Activated T-cell treated with anti-CD3 and anti-CD28 coated beads, Interleukin-2, amount 50 U/mL, for 72 hours (primary cell): ENCODE results near the gene ANKRD44. TPM values are rescaled to one million over a fixed set of nuclear protein-coding genes. Genes with fewer than 3 reads are reported as not detected.

Experiments
- ATAC-seq, 2 donors: fragments of 150-1000 bp; cut with Tn5 transposase; replicated peaks in 1 of 2; 2 replicates each; pipeline ENCODE4 v1.10.0; 2021; ENCODE audit warnings: moderate library complexity in 2 of 2, mild to moderate bottlenecking in 1 of 2
- DNase-seq, 2 donors: peaks; one replicate each; pipeline ENCODE4 v3.0.0; 2021 to 2022; ENCODE audit warnings: mixed read lengths in 1 of 2
- H3K27ac Mint-ChIP-seq: one replicate; pipeline ENCODE4 v1.8.0; 2022; ENCODE audit warnings: mild to moderate bottlenecking, moderate library complexity, mixed read lengths
- H3K27me3 Mint-ChIP-seq: one replicate; pipeline ENCODE4 v1.8.0; 2022; ENCODE audit warnings: low read depth, mixed read lengths
- H3K36me3 Mint-ChIP-seq, 2 donors: one replicate each; pipeline ENCODE4 v1.8.0; 2022; ENCODE audit warnings: mixed read lengths in 2 of 2, mild to moderate bottlenecking in 1 of 2; ENCODE audit not compliant: insufficient read depth in 2 of 2
- H3K4me1 Mint-ChIP-seq: one replicate; pipeline ENCODE4 v1.8.0; 2022; ENCODE audit warnings: low read depth, mixed read lengths
- H3K4me3 Mint-ChIP-seq, 2 donors: one replicate each; pipeline ENCODE4 v1.8.0; 2022; ENCODE audit warnings: mild to moderate bottlenecking in 2 of 2, mixed read lengths in 2 of 2, moderate library complexity in 2 of 2
- H3K9me3 Mint-ChIP-seq, 2 donors: one replicate each; pipeline ENCODE4 v1.8.0; 2022; ENCODE audit warnings: mixed read lengths in 2 of 2
- total RNA-seq, 2 donors: library from RNA; stranded (reverse); gene quantifications; one replicate each; pipeline ENCODE4 v1.2.3, GENCODE V29; 2022

The ANKRD44 gene
- total RNA-seq, 2 donors from 2014 or later, result 114 to 141 TPM

GRCh38 chr2:197101519-197101918, 209.1 kb downstream of the ANKRD44 start:
- peaks cover 7 to 19% of the 10 kb centered on the region in 2 donors for H3K36me3 Mint-ChIP-seq

DNA sequence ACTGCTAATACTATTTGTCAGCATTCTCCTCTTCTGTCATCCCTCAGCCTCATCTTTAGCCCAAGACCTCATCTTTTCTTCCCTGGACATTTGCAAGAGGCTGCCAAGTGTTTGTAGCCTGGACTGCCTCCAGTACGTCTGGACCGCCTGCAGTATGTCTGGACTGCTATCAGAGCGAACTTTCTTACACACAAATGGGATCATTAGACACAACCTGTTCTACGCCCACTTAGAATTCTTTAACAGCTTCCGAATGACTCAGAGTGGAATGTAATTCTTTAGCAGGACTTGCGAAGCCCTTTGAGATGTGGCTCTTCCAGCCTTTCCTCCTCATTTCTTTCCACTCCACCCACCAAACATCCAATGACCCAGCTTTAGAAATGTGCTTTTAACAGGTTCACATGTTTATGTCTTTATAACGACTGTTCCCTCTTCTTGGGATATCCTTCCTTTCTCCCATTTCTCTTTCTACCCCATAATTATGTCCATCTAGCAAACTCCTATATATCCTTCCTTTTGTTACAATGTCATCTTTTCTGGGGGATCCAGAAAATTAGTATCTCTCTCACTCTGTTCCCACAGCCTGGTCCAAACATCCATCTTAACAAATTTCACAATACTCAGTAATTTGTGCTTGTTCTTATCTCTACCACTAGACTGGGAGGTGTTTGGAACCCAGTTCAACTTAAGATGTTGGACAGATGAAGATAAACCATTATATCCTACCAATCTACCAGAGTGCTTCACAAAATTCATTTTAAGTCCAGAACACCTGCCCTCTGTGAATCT, 212.8 kb downstream of the ANKRD44 start:
- no peaks in the 10 kb centered on the region for H3K9me3 Mint-ChIP-seq
- H3K27me3 Mint-ChIP-seq, result no peaks in the 10 kb centered on the region
- H3K27ac Mint-ChIP-seq, result peak overlapping the region; percentile 3
- DNase-seq (no peak), ATAC-seq (no peak)
- no peaks in the 10 kb centered on the region for H3K4me1 Mint-ChIP-seq
- no peak overlapping the region for H3K4me3 Mint-ChIP-seq
- H3K36me3 Mint-ChIP-seq, result peaks cover 7 to 19% of the 10 kb centered on the region in 2 donors

More at GRCh38 chr2:197101519-197101918, 209.1 kb downstream of the ANKRD44 start:
- no peaks in the 10 kb centered on the region for H3K4me1 Mint-ChIP-seq
- DNase-seq, result no peak
- no peak overlapping the region for H3K4me3 Mint-ChIP-seq
- H3K27ac Mint-ChIP-seq, result no peak overlapping the region
- ATAC-seq, result no peak
- H3K27me3 Mint-ChIP-seq, result no peaks in the 10 kb centered on the region
- no peaks in the 10 kb centered on the region for H3K9me3 Mint-ChIP-seq

DNA sequence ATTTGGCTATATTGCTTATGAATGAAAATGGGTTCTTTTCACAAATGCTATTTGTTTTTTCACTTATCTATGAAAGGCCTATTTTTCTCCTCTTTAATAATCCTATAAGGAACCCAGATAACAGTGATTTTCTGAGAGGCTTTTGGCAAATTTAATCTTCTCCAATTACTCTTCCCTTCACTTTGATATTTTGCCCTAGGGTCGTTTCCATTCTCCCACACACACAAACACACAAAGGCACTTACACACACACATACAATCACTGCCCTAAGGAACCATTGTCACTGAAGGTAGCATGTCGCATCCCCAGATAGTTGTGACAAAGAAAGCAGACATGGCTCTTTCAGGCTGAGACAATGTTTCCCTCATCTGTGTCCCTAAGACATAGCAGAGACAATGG, 213.9 kb downstream of the ANKRD44 start:
- DNase-seq, result no peak
- no peak for ATAC-seq
- H3K36me3 Mint-ChIP-seq, result peaks cover 7 to 14% of the 10 kb centered on the region in 2 donors

GRCh38 chr2:197092431-197092830, 218.1 kb downstream of the ANKRD44 start:
- peaks cover 12% of the 10 kb centered on the region for H3K4me1 Mint-ChIP-seq
- H3K9me3 Mint-ChIP-seq, result no peaks in the 10 kb centered on the region
- no peaks in the 10 kb centered on the region for H3K27me3 Mint-ChIP-seq
- no peak for DNase-seq
- ATAC-seq, result no peak
- H3K36me3 Mint-ChIP-seq, result peaks cover 2 to 5% of the 10 kb centered on the region in 2 donors
- H3K27ac Mint-ChIP-seq, result peak overlapping the region; percentile 6
- no peak overlapping the region for H3K4me3 Mint-ChIP-seq

More for the DNA sequence above, 213.9 kb downstream of the ANKRD44 start:
- Mint-ChIP-seq H3K9me3 (no peaks in the 10 kb centered on the region), H3K27ac (no peak overlapping the region), H3K4me1 (no peaks in the 10 kb centered on the region), H3K4me3 (no peak overlapping the region), H3K27me3 (no peaks in the 10 kb centered on the region)

DNA sequence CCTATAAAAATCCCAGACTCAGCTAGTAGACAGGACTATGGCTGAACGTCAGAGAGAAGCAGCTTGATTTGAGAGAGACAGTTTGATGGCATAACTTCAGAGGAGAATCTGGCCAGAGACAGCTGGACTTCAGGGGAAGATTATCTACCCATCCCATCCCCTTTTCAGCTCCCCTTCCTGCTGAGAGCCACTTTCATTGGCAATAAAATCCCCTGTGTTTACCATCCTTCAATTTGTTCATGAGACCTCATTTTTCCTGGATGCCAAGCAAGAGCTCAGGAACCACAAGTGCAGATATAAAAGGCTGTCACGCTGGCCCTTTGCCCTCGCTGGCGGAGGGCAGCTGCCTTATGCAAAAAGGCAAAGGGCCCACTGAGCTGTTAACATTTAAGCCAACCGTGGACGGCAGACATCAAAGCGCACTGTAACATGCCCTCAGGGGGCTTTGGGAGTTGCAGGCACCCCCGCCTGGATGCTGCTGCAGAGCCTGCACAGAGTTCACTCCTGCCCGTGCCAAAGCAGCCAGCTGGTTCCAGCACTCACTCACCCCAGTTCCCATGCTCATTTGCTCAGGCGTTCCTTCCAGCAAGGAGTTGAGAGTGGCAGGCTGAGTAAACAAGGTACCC, 219.7 kb downstream of the ANKRD44 start:
- DNase-seq (no peak), ATAC-seq (no peak)
- Mint-ChIP-seq H3K27me3 (no peaks in the 10 kb centered on the region), H3K9me3 (no peaks in the 10 kb centered on the region), H3K4me1 (peaks cover 12% of the 10 kb centered on the region), H3K4me3 (no peak overlapping the region), H3K36me3 (peaks cover 4 to 14% of the 10 kb centered on the region in 2 donors), H3K27ac (no peak overlapping the region)

- no peak overlapping the region for H3K4me3 Mint-ChIP-seq
- H3K27ac Mint-ChIP-seq, result peak overlapping the region; percentile 33
- ATAC-seq (peak; percentile 20 to 42), DNase-seq (no peak)
- no peaks in the 10 kb centered on the region for H3K27me3 Mint-ChIP-seq
- no peaks in the 10 kb centered on the region for H3K9me3 Mint-ChIP-seq
- H3K4me1 Mint-ChIP-seq, result peaks cover 12% of the 10 kb centered on the region
- H3K36me3 Mint-ChIP-seq, result peaks cover 6 to 17% of the 10 kb centered on the region in 2 donors
Observed at GRCh38 chr2:197089655-197090054, 220.9 kb downstream of the ANKRD44 start.

DNA sequence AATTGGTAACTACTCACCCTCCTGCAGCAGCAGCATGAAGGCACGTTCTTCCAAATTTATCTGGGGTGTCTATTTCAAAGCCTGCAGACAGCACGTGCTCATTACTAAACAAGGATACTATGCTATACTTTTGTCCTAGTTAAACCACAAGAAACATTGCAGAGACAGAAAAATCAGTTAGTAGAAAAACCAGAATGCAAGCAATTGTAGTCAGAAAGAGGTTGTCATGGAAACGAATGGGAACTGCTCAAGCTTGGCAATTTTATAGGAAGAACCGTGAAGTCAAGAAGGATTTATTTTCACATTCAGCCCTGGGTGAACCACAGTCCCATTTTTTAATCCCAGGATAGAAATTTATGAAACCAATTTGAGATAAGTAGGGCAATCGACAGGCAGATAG, 221.9 kb downstream of the ANKRD44 start:
- peaks cover 12% of the 10 kb centered on the region for H3K4me1 Mint-ChIP-seq
- peaks cover 9 to 23% of the 10 kb centered on the region in 2 donors for H3K36me3 Mint-ChIP-seq
- no peak for ATAC-seq
- DNase-seq, result no peak
- peak overlapping the region; percentile 33 for H3K27ac Mint-ChIP-seq
- no peak overlapping the region for H3K4me3 Mint-ChIP-seq
- no peaks in the 10 kb centered on the region for H3K9me3 Mint-ChIP-seq
- H3K27me3 Mint-ChIP-seq, result no peaks in the 10 kb centered on the region

GRCh38 chr2:197086500-197086899, 224.1 kb downstream of the ANKRD44 start:
- no peaks in the 10 kb centered on the region for H3K9me3 Mint-ChIP-seq
- peaks cover 12% of the 10 kb centered on the region for H3K4me1 Mint-ChIP-seq
- DNase-seq (no peak), ATAC-seq (no peak)
- H3K27me3 Mint-ChIP-seq, result no peaks in the 10 kb centered on the region
- H3K36me3 Mint-ChIP-seq, result peaks cover 14 to 33% of the 10 kb centered on the region in 2 donors
- peak overlapping the region; percentile 62 for H3K27ac Mint-ChIP-seq
- H3K4me3 Mint-ChIP-seq, result no peak overlapping the region

- Mint-ChIP-seq H3K4me1 (peaks cover 4% of the 10 kb centered on the region), H3K27me3 (no peaks in the 10 kb centered on the region), H3K36me3 (peaks cover 17 to 37% of the 10 kb centered on the region in 2 donors), H3K4me3 (no peak overlapping the region), H3K9me3 (no peaks in the 10 kb centered on the region), H3K27ac (peak overlapping the region; percentile 71)
- no peak for ATAC-seq
- DNase-seq, result no peak
Observed at GRCh38 chr2:197085665-197086064, 224.9 kb downstream of the ANKRD44 start.

DNA sequence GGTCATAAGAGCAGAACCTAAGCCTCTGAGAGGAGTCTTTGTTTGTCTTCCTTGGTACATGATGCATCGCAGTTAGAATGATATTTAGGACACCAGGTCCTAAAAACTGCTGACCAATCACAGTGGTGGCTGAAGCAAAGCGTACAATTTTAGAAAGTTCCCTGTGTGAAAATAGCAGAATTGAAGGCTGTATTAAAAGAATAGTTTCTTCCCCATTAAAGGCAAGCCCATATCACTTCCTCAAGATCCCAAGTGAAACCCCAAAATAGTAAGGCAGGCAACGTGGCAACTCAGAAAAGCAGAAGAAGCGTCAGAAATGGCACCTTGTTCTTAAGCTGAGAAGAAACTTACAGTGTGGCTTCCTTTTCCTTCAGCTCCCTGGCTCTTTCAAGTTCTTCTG, 229.3 kb downstream of the ANKRD44 start:
- H3K27me3 Mint-ChIP-seq, result no peaks in the 10 kb centered on the region

GRCh38 chr2:197080578-197081216, 229.9 kb downstream of the ANKRD44 start:
- Mint-ChIP-seq H3K4me3 (no peak overlapping the region), H3K27me3 (no peaks in the 10 kb centered on the region), H3K36me3 (peaks cover 25 to 51% of the 10 kb centered on the region in 2 donors), H3K27ac (no peak overlapping the region), H3K4me1 (no peaks in the 10 kb centered on the region), H3K9me3 (peaks cover 0 to 2% of the 10 kb centered on the region in 2 donors)
- no peak for ATAC-seq
- no peak for DNase-seq

More for the DNA sequence above, 229.3 kb downstream of the ANKRD44 start:
- peaks cover 0 to 2% of the 10 kb centered on the region in 2 donors for H3K9me3 Mint-ChIP-seq
- no peak overlapping the region for H3K27ac Mint-ChIP-seq
- DNase-seq (no peak), ATAC-seq (no peak)
- peaks cover 24 to 48% of the 10 kb centered on the region in 2 donors for H3K36me3 Mint-ChIP-seq
- H3K4me3 Mint-ChIP-seq, result no peak overlapping the region
- H3K4me1 Mint-ChIP-seq, result no peaks in the 10 kb centered on the region

DNA sequence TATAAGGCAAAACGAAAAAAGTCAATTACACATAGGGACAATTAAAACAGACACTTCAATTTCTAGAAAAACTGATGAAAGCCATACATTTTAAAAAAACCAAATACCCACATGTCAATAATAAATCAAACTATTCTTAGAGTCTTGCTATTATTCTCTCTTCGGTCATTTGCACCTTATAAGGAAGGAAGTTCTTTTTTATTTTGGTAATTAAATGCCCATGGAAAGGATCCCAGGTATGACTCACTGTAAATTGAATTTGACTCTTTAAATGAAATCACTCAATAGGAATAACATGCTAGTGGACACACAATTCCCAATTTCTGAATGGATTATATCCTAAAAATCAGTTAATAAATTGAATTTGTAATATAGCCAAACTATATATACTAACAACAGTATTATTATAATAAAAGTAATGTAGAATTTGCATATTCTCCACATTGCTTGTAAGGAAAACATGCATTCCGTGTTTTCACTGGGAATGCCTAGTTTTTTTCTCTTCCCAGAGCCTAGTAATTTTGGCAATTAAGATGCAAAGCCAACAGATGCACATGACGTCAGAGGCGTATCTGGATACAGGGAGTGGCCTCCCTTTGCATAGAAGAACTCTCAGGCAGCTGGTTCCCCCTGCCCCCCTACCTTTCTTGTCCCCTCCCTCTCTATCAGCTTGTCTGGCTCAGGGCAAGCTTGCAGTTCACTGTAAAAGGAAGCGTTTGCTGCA, 230.6 kb downstream of the ANKRD44 start:
- peaks cover 0 to 2% of the 10 kb centered on the region in 2 donors for H3K9me3 Mint-ChIP-seq
- DNase-seq, result no peak
- H3K27ac Mint-ChIP-seq, result peak overlapping the region; percentile 30
- H3K36me3 Mint-ChIP-seq, result peaks cover 25 to 50% of the 10 kb centered on the region in 2 donors
- no peaks in the 10 kb centered on the region for H3K4me1 Mint-ChIP-seq
- no peak overlapping the region for H3K4me3 Mint-ChIP-seq
- ATAC-seq, result no peak
- H3K27me3 Mint-ChIP-seq, result no peaks in the 10 kb centered on the region
